Measurements from ENCODE around the gene CSNK2A3. TPM values are rescaled to one million over a fixed set of nuclear protein-coding genes. Genes with fewer than 3 reads are reported as not detected.

CSNK2A3 gene
- total RNA-seq, 4 donors from 2014 or later = 1.0 to 3.0 (median 2.0) TPM

GRCh38 chr11:11349106-11349825 lies 3.8 kb downstream of the CSNK2A3 start:
- TF ChIP-seq CTCF (IDR thresholded peaks at IDR 0.05) = no peak
- no peak for TF ChIP-seq POLR2A (IDR thresholded peaks at IDR 0.05)
- no peak for DNase-seq
- no peaks in the 10 kb centered on the region for H3K27me3 ChIP-seq
- H3K27ac ChIP-seq = peak overlapping the region; percentile 21 to 47
- no peaks in the 10 kb centered on the region for H3K36me3 ChIP-seq
- H3K4me1 ChIP-seq = peaks cover 0 to 10% of the 10 kb centered on the region in 2 donors
- H3K9me3 ChIP-seq = no peaks in the 10 kb centered on the region
- intact Hi-C loops (cut with DNase I; ENCODE audit: low total_unique reads) = no loop called here
- no peak overlapping the region for H3K4me3 ChIP-seq

- no peak for DNase-seq
- no peaks in the 10 kb centered on the region for H3K27me3 ChIP-seq
- H3K27ac ChIP-seq = no peak overlapping the region
- intact Hi-C loops (cut with DNase I; ENCODE audit: low total_unique reads) = no loop called here
- no peaks in the 10 kb centered on the region for H3K36me3 ChIP-seq
- peaks cover 0 to 10% of the 10 kb centered on the region in 2 donors for H3K4me1 ChIP-seq
- H3K4me3 ChIP-seq = no peak overlapping the region
- H3K9me3 ChIP-seq = no peaks in the 10 kb centered on the region
- TF ChIP-seq POLR2A (IDR thresholded peaks at IDR 0.05) (no peak), CTCF (IDR thresholded peaks at IDR 0.05) (no peak)
Observed at GRCh38 chr11:11348303-11348702, 4.7 kb downstream of the CSNK2A3 start.

- Histone ChIP-seq H3K36me3 (no peaks in the 10 kb centered on the region), H3K27ac (no peak overlapping the region), H3K9me3 (no peaks in the 10 kb centered on the region), H3K27me3 (no peaks in the 10 kb centered on the region), H3K4me3 (no peak overlapping the region), H3K4me1 (peaks cover 0 to 10% of the 10 kb centered on the region in 2 donors)
- DNase-seq = peak in 1 of 2 donors; percentile 34
- intact Hi-C loops (cut with DNase I; ENCODE audit: low total_unique reads) = no loop called here
- TF ChIP-seq CTCF (IDR thresholded peaks at IDR 0.05) (no peak), POLR2A (IDR thresholded peaks at IDR 0.05) (no peak)
Observed at GRCh38 chr11:11347592-11347991, 5.5 kb downstream of the CSNK2A3 start.

- H3K4me1 ChIP-seq = peaks cover 0 to 10% of the 10 kb centered on the region in 2 donors
- no peaks in the 10 kb centered on the region for H3K27me3 ChIP-seq
- no peaks in the 10 kb centered on the region for H3K9me3 ChIP-seq
- intact Hi-C loops (cut with DNase I; ENCODE audit: low total_unique reads) = no loop called here
- TF ChIP-seq POLR2A (IDR thresholded peaks at IDR 0.05) = no peak
- no peak for TF ChIP-seq CTCF (IDR thresholded peaks at IDR 0.05)
- no peak overlapping the region for H3K4me3 ChIP-seq
- no peak overlapping the region for H3K27ac ChIP-seq
- DNase-seq = no peak
- H3K36me3 ChIP-seq = no peaks in the 10 kb centered on the region
Observed at GRCh38 chr11:11346303-11346702, 6.7 kb downstream of the CSNK2A3 start.

GRCh38 chr11:11345099-11345498 lies 8.0 kb downstream of the CSNK2A3 start:
- H3K36me3 ChIP-seq = no peaks in the 10 kb centered on the region
- peaks cover 0 to 7% of the 10 kb centered on the region in 2 donors for H3K4me1 ChIP-seq
- TF ChIP-seq CTCF (IDR thresholded peaks at IDR 0.05) (no peak), POLR2A (IDR thresholded peaks at IDR 0.05) (no peak)
- no peak overlapping the region for H3K27ac ChIP-seq
- DNase-seq = no peak
- H3K27me3 ChIP-seq = no peaks in the 10 kb centered on the region
- H3K9me3 ChIP-seq = no peaks in the 10 kb centered on the region
- intact Hi-C loops (cut with DNase I; ENCODE audit: low total_unique reads) = no loop called here
- H3K4me3 ChIP-seq = no peak overlapping the region

All from uterus (tissue), 4 donors.